IMR-90 (cell line): Measurements from ENCODE around the gene SUSD1. TPM values are rescaled to one million over a fixed set of nuclear protein-coding genes. Genes with fewer than 3 reads are reported as not detected.

Experiments used
- ATAC-seq: fragments of 200-7000 bp; cut with Tn5 transposase; 2 replicates; pipeline ENCODE4 v1.9.1; 2020; ENCODE audit warnings: low read depth, mild to moderate bottlenecking, moderate library complexity
- BruUV-seq: library from RNA; stranded (reverse); fragments of 400-500 nt; replicated peaks from 2 replicates; lab custom pipeline; 2021; lab: Mats Ljungman, UMichigan
- CTCF ChIA-PET: fragments of 300-600 bp; formaldehyde crosslinking; extraction: SDS; loops from one replicate; lab custom pipeline; 2021; ENCODE audit warnings: antibody characterized with exemption; lab: Yijun Ruan, JAX
- POLR2A ChIA-PET: fragments of 300-600 bp; sonication (Branson Sonifier 250); formaldehyde crosslinking; loops from one replicate; lab custom pipeline; 2022; ENCODE audit warnings: antibody characterized with exemption; ENCODE audit not compliant: unreplicated experiment; lab: Charles Lee
- DNase-seq: peaks from one replicate; pipeline ENCODE4 v3.0.0; 2013
- H2AFZ ChIP-seq: replicated peaks from 2 replicates; pipeline ENCODE3; 2013; ENCODE audit warnings: low read length, mild to moderate bottlenecking; ENCODE audit not compliant: poor library complexity
- H2AK5ac ChIP-seq: 2 replicates; pipeline ENCODE4 v1.6.1; 2013; ENCODE audit warnings: low read depth, low read length, inconsistent platforms
- H2AK9ac ChIP-seq: replicated peaks from 2 replicates; pipeline ENCODE3; 2013; ENCODE audit warnings: mild to moderate bottlenecking, low read depth, low read length, moderate library complexity; ENCODE audit not compliant: poor library complexity
- H2BK120ac ChIP-seq: 2 replicates; pipeline ENCODE4 v1.6.1; 2013; ENCODE audit warnings: low read depth, low read length, inconsistent platforms
- H2BK15ac ChIP-seq: 3 replicates; pipeline ENCODE4 v1.6.1; 2013; ENCODE audit warnings: low read depth, low read length, inconsistent platforms
- H2BK20ac ChIP-seq: 2 replicates; pipeline ENCODE4 v1.6.1; 2013; ENCODE audit warnings: low read depth, mild to moderate bottlenecking, inconsistent platforms, low read length, moderate library complexity
- H2BK5ac ChIP-seq: 2 replicates; pipeline ENCODE4 v1.6.1; 2013; ENCODE audit warnings: mild to moderate bottlenecking, low read depth, low read length, inconsistent platforms; ENCODE audit not compliant: poor library complexity, severe bottlenecking
- H3K14ac ChIP-seq: replicated peaks from 2 replicates; pipeline ENCODE4 v1.6.1; 2013; ENCODE audit warnings: low read depth, low read length, inconsistent platforms
- H3K18ac ChIP-seq: 2 replicates; pipeline ENCODE4 v1.6.1; 2013; ENCODE audit warnings: low read depth, low read length, control low read depth
- H3K23ac ChIP-seq: 2 replicates; pipeline ENCODE4 v1.6.1; 2013; ENCODE audit warnings: low read depth, low read length, inconsistent platforms
- H3K27ac ChIP-seq: 2 replicates; pipeline ENCODE4 v1.5.1; 2013; ENCODE audit warnings: mild to moderate bottlenecking, control low read depth, low read length; ENCODE audit not compliant: insufficient read depth
- H3K27me3 ChIP-seq: 2 replicates; pipeline ENCODE4 v1.6.1; 2013; ENCODE audit warnings: low read length; ENCODE audit not compliant: control insufficient read depth, insufficient read depth
- H3K36me3 ChIP-seq: 2 replicates; pipeline ENCODE4 v1.6.1; 2013; ENCODE audit warnings: low read length, mixed read lengths; ENCODE audit not compliant: control insufficient read depth, insufficient read depth
- H3K4ac ChIP-seq: 2 replicates; pipeline ENCODE4 v1.6.1; 2013; ENCODE audit warnings: low read depth, low read length, inconsistent platforms
- H3K4me1 ChIP-seq: 2 replicates; pipeline ENCODE4 v1.6.1; 2013; ENCODE audit warnings: low read length, mixed read lengths; ENCODE audit not compliant: control insufficient read depth, insufficient read depth
- H3K4me2 ChIP-seq: 2 replicates; pipeline ENCODE4 v1.6.1; 2013; ENCODE audit warnings: low read depth, mild to moderate bottlenecking, control low read depth, low read length, moderate library complexity
- H3K4me3 ChIP-seq: 2 replicates; pipeline ENCODE4 v1.5.1; 2013; ENCODE audit warnings: low read depth, mild to moderate bottlenecking, control low read depth, low read length, moderate library complexity; ENCODE audit not compliant: insufficient read depth
- H3K56ac ChIP-seq: 2 replicates; pipeline ENCODE4 v1.6.1; 2013; ENCODE audit warnings: low read length, inconsistent platforms; ENCODE audit not compliant: insufficient read depth; ENCODE audit errors: extremely low read depth
- H3K79me1 ChIP-seq, 2 experiments: 2 replicates each; pipeline ENCODE4 v1.6.1; 2013; ENCODE audit warnings: low read length in 2 of 2, inconsistent platforms in 1 of 2, low read depth in 1 of 2
- H3K9ac ChIP-seq: 2 replicates; pipeline ENCODE4 v1.6.1; 2013; ENCODE audit warnings: low read depth, low read length, control low read depth
- H3K9me1 ChIP-seq: 2 replicates; pipeline ENCODE4 v1.6.1; 2013; ENCODE audit warnings: low read length, inconsistent platforms; ENCODE audit not compliant: insufficient read depth
- H3K9me3 ChIP-seq: 2 replicates; pipeline ENCODE4 v1.6.1; 2013; ENCODE audit warnings: low read length; ENCODE audit not compliant: control insufficient read depth, insufficient read depth
- H4K20me1 ChIP-seq: 2 replicates; pipeline ENCODE4 v1.6.1; 2013; ENCODE audit warnings: low read length, inconsistent platforms; ENCODE audit not compliant: insufficient read depth
- H4K5ac ChIP-seq: 2 replicates; pipeline ENCODE4 v1.6.1; 2013; ENCODE audit warnings: mild to moderate bottlenecking, low read depth, low read length, control low read depth
- H4K8ac ChIP-seq, 2 experiments: 2 replicates each; pipeline ENCODE4 v1.6.1; 2013; ENCODE audit warnings: low read depth in 2 of 2, low read length in 2 of 2, control low read depth in 1 of 2, inconsistent platforms in 1 of 2
- H4K91ac ChIP-seq: 2 replicates; pipeline ENCODE4 v1.6.1; 2013; ENCODE audit warnings: low read depth, low read length, inconsistent platforms; ENCODE audit not compliant: insufficient read depth
- NFE2L2 ChIP-seq: fragments of 150-350 bp; IDR thresholded peaks from 2 replicates; pipeline ENCODE4 v1.6.1; 2016; ENCODE audit warnings: low read depth, mild to moderate bottlenecking, low read length
- SMC3 ChIP-seq: fragments of 150-350 bp; IDR thresholded peaks from 2 replicates; pipeline ENCODE4 v1.6.1; 2016; ENCODE audit warnings: low read depth, mild to moderate bottlenecking, antibody characterized with exemption, low read length, moderate library complexity
- WGBS, 2 experiments: methylation state at CpG; one replicate each; pipeline versions ENCODE4 v1.1.5 to v1.1.7; 2013; ENCODE audit warnings: missing lambda C conversion rate in 2 of 2; ENCODE audit not compliant: insufficient read length in 1 of 2; ENCODE audit errors: extremely low coverage in 2 of 2; 5-methylcytosine and 5-hydroxymethylcytosine counted together
- dilution Hi-C: fragments of 300-500 bp; cut with HindIII; formaldehyde crosslinking; loops from one replicate; pipeline ENCODE4 v1.14.3; 2018; ENCODE audit warnings: low sequenced_read_pairs; ENCODE audit not compliant: unreplicated experiment
- in situ Hi-C: fragments of 300-500 bp; cut with MboI; formaldehyde crosslinking; loops from 3 replicates; pipeline ENCODE4 v1.14.3; 2019; ENCODE audit warnings: low sequenced_read_pairs, inconsistent platforms, mixed read lengths
- intact Hi-C: fragments of 100-400 bp; cut with micrococcal nuclease; formaldehyde crosslinking; loops from 2 replicates; pipeline ENCODE4 v1.10.0; 2022
- polyA plus RNA-seq, 3 experiments: library from polyadenylated mRNA; depleted of rRNA; stranded (reverse); fragments of >200 nt; gene quantifications; 2 replicates each; pipeline ENCODE4 v1.2.3, GENCODE V29; 2012; ENCODE audit warnings: low replicate concordance in 1 of 3
- total RNA-seq: library from RNA; depleted of rRNA; stranded (reverse); fragments of >200 nt; gene quantifications from 2 replicates; pipeline ENCODE4 v1.2.3, GENCODE V29; 2012

Gene SUSD1
- total and polyA plus RNA-seq, 2 of the 4 experiments (the other 2 are of a cell fraction), result 4.0 to 4.7 TPM

- TF ChIP-seq SMC3, result no peak
- no peak for TF ChIP-seq NFE2L2
- intact Hi-C loops (loop anchor here (10.0 kb wide), 1 partner anchor 83 kb away; no protein-coding TSS in a partner anchor), in situ Hi-C loops (no loop called here), dilution Hi-C loops (no loop called here)
- H3K27me3 ChIP-seq, result no peaks in the 10 kb centered on the region
- ATAC-seq, result no peak
- POLR2A ChIA-PET, result no interaction called here
- DNase-seq, result no peak
- no peak overlapping the region for H3K23ac ChIP-seq
- H3K56ac ChIP-seq, result no peak overlapping the region
- no peak overlapping the region for H3K4me3 ChIP-seq
- no peak overlapping the region for H2AK9ac ChIP-seq
- no peaks in the 10 kb centered on the region for H3K79me1 ChIP-seq
- H2BK20ac ChIP-seq, result no peak overlapping the region
- no peaks in the 10 kb centered on the region for H3K9me3 ChIP-seq
- H3K36me3 ChIP-seq, result no peaks in the 10 kb centered on the region
- BruUV-seq, result no TSS peak
- no peak overlapping the region for H3K14ac ChIP-seq
- no peaks in the 10 kb centered on the region for H4K20me1 ChIP-seq
- H2BK120ac ChIP-seq, result no peak overlapping the region
- no CpG with 5 or more reads among the region's 4 CpGs for whole genome bisulfite sequencing, 2 experiments
- no peaks in the 10 kb centered on the region for H3K4me1 ChIP-seq
- H4K5ac ChIP-seq, result no peak overlapping the region
- H3K18ac ChIP-seq, result no peak overlapping the region
- no peak overlapping the region for H3K4me2 ChIP-seq
- no peak overlapping the region for H2BK5ac ChIP-seq
- H4K91ac ChIP-seq, result no peak overlapping the region
- H2BK15ac ChIP-seq, result no peak overlapping the region
- no peak overlapping the region for H2AK5ac ChIP-seq
- no peak overlapping the region for H2AFZ ChIP-seq
- no peak overlapping the region for H3K9ac ChIP-seq
- CTCF ChIA-PET, result no interaction called here
- no peaks in the 10 kb centered on the region for H3K9me1 ChIP-seq
- no peak overlapping the region for H3K27ac ChIP-seq
- H4K8ac ChIP-seq, result no peak overlapping the region
- H3K4ac ChIP-seq, result no peak overlapping the region
Observed at GRCh38 chr9:112187404-112187803, 12.3 kb upstream of the SUSD1 start.
